LNCaP clone FGC (cell line): Measurements from ENCODE around the gene AGFG2.

Experiments used
- DNase-seq: peaks from one replicate; pipeline ENCODE4 v3.0.0-alpha.2; 2011; ENCODE audit warnings: low read depth
- H3K4me3 ChIP-seq: 2 replicates; pipeline ENCODE4 v1.5.1; 2011; ENCODE audit warnings: mild to moderate bottlenecking, low read depth, low read length, control low read depth
- TF ChIP-seq, protein P1 (sequence below): IDR thresholded peaks from 2 replicates; pipeline ENCODE4 v1.5.1; 2012; ENCODE audit warnings: mild to moderate bottlenecking; ENCODE audit not compliant: control insufficient read depth, insufficient read depth; ENCODE audit errors: extremely low read depth

Gene AGFG2

DNA sequence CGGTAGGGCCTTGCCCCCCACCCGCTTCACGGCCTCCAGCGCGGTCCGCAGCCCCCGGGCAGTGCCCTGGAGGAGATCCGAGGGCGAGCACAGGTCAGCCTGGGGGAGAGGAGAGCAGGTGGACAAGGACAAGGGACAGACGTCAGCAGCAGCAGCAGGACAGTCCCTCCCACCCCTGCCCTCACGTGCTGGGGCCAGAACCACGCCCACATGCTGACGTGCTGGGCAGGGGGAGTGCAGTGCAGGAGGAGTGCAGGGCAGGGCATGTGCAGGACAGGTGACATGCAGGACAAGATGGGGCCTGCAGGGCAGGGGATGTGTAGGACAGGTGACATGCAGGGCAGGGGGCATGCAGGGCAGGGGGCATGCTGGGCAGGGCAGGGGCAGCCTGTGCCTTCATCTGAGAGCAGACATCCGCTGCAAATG lies 36.2 kb downstream of the AGFG2 start:
- H3K4me3 ChIP-seq: no peak overlapping the region
- TF ChIP-seq, protein P1, sequence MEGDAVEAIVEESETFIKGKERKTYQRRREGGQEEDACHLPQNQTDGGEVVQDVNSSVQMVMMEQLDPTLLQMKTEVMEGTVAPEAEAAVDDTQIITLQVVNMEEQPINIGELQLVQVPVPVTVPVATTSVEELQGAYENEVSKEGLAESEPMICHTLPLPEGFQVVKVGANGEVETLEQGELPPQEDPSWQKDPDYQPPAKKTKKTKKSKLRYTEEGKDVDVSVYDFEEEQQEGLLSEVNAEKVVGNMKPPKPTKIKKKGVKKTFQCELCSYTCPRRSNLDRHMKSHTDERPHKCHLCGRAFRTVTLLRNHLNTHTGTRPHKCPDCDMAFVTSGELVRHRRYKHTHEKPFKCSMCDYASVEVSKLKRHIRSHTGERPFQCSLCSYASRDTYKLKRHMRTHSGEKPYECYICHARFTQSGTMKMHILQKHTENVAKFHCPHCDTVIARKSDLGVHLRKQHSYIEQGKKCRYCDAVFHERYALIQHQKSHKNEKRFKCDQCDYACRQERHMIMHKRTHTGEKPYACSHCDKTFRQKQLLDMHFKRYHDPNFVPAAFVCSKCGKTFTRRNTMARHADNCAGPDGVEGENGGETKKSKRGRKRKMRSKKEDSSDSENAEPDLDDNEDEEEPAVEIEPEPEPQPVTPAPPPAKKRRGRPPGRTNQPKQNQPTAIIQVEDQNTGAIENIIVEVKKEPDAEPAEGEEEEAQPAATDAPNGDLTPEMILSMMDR: no peak
- DNase-seq: no peak

DNA sequence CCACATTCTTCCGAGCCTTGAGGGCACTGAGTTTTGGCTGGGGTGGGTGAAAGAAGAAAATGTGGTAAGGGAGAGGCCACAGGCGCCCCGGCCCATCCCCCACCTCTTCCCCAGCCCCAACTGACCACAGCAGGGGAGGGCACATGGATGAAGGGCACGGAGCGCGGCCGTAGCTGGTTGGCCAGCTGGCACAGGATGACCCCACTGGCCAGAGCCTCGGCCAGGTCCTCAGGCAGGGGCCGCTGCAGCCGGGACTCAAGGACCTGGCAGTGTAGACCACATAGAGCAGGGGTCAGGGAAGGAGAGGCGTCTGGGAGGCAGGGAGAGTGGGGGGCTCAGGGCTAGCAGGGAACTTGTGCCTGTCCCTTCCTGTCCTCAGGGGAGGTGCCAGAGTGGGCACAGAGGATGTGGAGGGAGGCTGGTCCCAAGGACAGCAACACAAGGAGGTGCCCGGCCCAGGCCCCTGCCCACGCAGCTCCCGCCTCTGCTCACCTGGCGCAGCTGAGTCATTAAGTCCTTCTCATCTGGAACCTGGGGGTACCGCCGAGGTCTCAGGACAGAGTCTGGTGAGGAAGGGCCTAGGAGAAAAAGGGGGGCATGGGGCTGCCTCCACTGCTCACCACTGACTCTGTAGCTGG lies 36.9 kb downstream of the AGFG2 start:
- DNase-seq: no peak
- no peak overlapping the region for H3K4me3 ChIP-seq
- TF ChIP-seq, protein P1: no peak

DNA sequence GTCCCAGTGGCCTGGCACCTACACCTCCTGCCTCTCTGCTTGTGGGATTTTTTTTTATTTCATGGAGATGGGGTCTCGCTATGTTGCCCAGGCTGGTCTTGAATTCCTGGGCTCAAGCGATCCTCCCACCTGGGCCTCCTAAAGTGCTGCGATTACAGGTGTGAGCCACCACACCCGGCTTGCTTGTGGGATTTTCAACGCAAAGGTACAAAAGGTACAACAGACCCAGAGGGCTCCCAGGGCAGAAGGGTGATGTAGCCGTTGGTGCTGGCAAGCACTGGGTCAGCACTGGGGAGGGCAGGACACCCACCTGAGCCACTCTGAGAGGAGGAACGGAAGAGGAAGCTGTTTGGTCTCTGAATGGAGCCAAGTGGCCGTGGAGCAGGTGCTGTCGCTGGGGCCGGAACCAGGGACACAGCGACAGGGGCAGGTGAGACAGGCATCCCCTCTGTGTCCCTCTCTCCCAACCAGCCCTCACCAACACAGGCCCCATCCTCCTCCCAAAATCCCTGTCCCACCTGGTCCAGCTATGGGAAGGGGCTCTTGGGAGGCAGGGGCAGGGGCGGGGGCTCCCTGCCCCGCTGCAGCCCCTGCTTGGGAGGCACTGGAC lies 37.5 kb downstream of the AGFG2 start:
- no peak for DNase-seq
- TF ChIP-seq, protein P1: no peak

DNA sequence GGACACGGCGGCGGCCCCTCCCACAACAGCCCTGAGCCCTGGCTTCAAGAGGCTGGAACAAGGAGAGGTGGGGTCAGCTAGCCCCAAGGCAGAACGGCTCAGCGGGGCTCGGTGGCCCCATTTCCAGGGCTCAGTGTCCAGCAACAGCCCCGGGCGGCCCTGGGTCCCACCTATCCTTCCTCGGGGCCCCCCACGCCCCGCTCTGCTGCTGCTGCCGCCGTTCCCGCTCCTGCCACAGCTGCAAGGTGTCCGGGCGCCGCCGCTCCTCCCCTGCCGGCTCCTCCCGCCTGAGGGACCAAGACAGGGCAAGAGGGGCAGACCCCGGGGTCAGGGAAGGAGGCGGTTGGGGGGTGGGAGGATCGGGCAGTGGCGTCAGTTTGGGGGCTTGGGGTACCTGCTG lies 38.1 kb downstream of the AGFG2 start:
- DNase-seq: no peak
- TF ChIP-seq, protein P1: no peak

More for the DNA sequence above, 37.5 kb downstream of the AGFG2 start:
- H3K4me3 ChIP-seq: no peak overlapping the region

DNA sequence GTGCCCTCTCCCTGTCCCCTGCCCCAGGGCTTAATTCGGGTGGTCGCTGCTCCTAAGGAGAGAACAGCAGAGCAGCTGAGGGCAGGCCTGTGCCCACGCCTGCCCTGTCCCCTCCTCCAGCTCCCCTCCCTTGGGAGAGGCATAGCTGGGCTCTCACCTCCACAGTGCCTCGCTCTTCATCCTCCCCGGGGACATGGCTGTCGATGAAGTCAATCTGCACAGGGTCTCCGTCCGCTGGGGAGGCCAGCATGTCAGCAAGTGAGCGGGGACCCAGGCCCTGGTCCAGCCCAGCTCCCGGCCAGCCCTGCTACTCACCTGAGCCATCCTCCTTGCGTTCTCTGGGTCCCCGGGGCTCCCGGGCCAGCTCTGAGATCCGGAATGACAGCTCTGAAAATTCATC lies 38.5 kb downstream of the AGFG2 start:
- H3K4me3 ChIP-seq: no peak overlapping the region
- TF ChIP-seq, protein P1: no peak
- DNase-seq: no peak

More for the DNA sequence above, 38.1 kb downstream of the AGFG2 start:
- H3K4me3 ChIP-seq: no peak overlapping the region

DNA sequence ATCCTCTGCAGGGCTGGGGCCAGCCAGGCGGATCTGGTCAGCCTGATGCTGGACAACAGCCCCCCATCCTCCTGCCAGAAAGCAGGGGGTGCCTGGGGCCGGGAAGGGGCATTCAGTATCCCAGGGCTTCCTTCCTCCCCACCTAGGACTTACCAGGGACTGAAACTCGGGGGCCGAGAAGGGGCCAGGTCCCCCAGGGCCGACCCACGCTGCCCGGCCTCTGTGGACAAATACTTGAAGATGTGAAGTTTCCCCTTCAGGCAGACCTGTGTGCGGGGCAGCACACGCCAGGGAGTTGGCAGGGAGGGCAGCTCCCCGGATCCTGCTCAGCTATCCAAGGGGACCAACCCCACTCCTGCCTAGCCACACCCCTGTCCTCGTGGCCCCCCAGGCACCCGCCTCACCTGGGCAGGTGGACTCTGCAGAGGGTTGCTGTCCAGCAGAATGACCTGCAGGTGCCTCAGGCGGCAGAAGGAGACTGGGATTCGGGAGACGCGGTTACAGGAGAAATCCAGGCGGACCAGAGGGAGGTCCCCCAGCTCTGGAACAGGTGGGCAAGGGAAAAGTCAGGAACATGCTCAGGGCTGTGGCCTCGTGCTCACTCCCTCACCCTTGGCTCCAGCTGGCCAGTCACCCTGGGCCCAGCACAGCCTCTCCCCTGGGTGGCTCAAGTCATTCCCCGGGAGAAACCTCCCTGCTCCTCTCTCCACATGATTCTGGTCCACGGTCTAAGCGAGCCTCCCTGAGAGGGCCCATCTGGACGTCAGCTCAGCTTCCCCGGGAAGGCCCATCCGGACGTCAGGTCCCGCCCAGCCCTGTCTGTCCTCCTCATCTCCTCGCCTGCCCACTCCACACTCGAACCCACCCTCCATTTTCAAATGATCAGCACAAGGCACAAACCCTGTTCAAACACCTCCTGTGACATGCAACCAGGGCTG lies 39.5 kb downstream of the AGFG2 start:
- no peak for DNase-seq
- TF ChIP-seq, protein P1: no peak
- no peak overlapping the region for H3K4me3 ChIP-seq
